PC-9 (cell line): Measurements from ENCODE around the gene ACBD3. TPM values are rescaled to one million over a fixed set of nuclear protein-coding genes. Genes with fewer than 3 reads are reported as not detected.

Experiments
- BruUV-seq: library from RNA; stranded (reverse); fragments of 400-500 nt; replicated peaks from 2 replicates; lab custom pipeline; 2021; lab: Mats Ljungman, UMichigan
- CTCF ChIA-PET: fragments of 300-600 bp; sonication (Branson Sonifier 250); formaldehyde crosslinking; loops from one replicate; lab custom pipeline; 2022; ENCODE audit warnings: antibody characterized with exemption; lab: Charles Lee
- POLR2A ChIA-PET: fragments of 300-600 bp; sonication (Branson Sonifier 250); formaldehyde crosslinking; loops from one replicate; lab custom pipeline; 2022; ENCODE audit warnings: antibody characterized with exemption; ENCODE audit not compliant: unreplicated experiment; lab: Charles Lee
- DNase-seq, 2 experiments: peaks; one replicate each; pipeline versions ENCODE4 v3.0.0 to v3.0.0-alpha.2; 2015 to 2022; ENCODE audit warnings: mixed read lengths in 1 of 2
- H2AFZ ChIP-seq: fragments of 200-600 bp; sonication (generic); 2 replicates; pipeline ENCODE4 v1.8.1; 2017; ENCODE audit warnings: antibody characterized with exemption
- H3F3A ChIP-seq: fragments of 200-600 bp; sonication (generic); 2 replicates; pipeline ENCODE4 v1.8.1; 2017; ENCODE audit warnings: antibody characterized with exemption, mild to moderate bottlenecking, low read depth; ENCODE audit not compliant: insufficient read depth
- H3K27ac ChIP-seq: fragments of 200-600 bp; sonication (generic); 2 replicates; pipeline ENCODE4 v1.6.1; 2016; ENCODE audit warnings: mixed run types
- H3K27me3 ChIP-seq: fragments of 200-600 bp; sonication (generic); 2 replicates; pipeline ENCODE4 v1.6.1; 2016; ENCODE audit warnings: low read depth, mixed run types; ENCODE audit not compliant: insufficient read depth
- H3K36me3 ChIP-seq: fragments of 200-600 bp; sonication (generic); 2 replicates; pipeline ENCODE4 v1.6.1; 2016; ENCODE audit warnings: low read depth, mixed run types
- H3K4me1 ChIP-seq: fragments of 200-600 bp; sonication (generic); replicated peaks from 2 replicates; pipeline ENCODE4 v1.6.1; 2016; ENCODE audit warnings: mixed run types; ENCODE audit not compliant: insufficient read depth
- H3K4me2 ChIP-seq: fragments of 200-600 bp; sonication (generic); 2 replicates; pipeline ENCODE4 v1.6.1; 2017; ENCODE audit warnings: mixed run types
- H3K4me3 ChIP-seq: fragments of 200-600 bp; sonication (generic); 2 replicates; pipeline ENCODE4 v1.6.1; 2016; ENCODE audit warnings: mixed run types
- H3K79me2 ChIP-seq: fragments of 200-600 bp; sonication (generic); 2 replicates; pipeline ENCODE4 v1.6.1; 2017; ENCODE audit warnings: low read depth, mixed run types
- H3K9me2 ChIP-seq: fragments of 200-600 bp; sonication (generic); 2 replicates; pipeline ENCODE4 v1.8.1; 2017; ENCODE audit warnings: mild to moderate bottlenecking; ENCODE audit not compliant: insufficient read depth
- H3K9me3 ChIP-seq: fragments of 200-600 bp; sonication (generic); 2 replicates; pipeline ENCODE4 v1.8.1; 2016; ENCODE audit warnings: low read depth; ENCODE audit not compliant: insufficient read depth
- H4K20me1 ChIP-seq: fragments of 200-600 bp; sonication (generic); 2 replicates; pipeline ENCODE4 v1.8.1; 2017; ENCODE audit not compliant: insufficient read depth
- EZH2 ChIP-seq: fragments of 200-600 bp; sonication (generic); IDR thresholded peaks from 2 replicates; pipeline ENCODE4 v1.8.0; 2017; ENCODE audit warnings: antibody characterized with exemption, low read depth
- intact Hi-C: fragments of 100-400 bp; cut with micrococcal nuclease; formaldehyde crosslinking; loops from one replicate; pipeline ENCODE4 v1.10.0; 2022; ENCODE audit not compliant: unreplicated experiment
- total RNA-seq: library from RNA; stranded (reverse); gene quantifications from 2 replicates; pipeline ENCODE4 v1.2.3, GENCODE V29; 2021
- TF ChIP-seq, protein P1 (sequence below): fragments of 200-600 bp; sonication (generic); conservative IDR thresholded peaks from 2 replicates; pipeline ENCODE4 v1.6.1; 2017; ENCODE audit warnings: mixed run types, antibody characterized with exemption, mild to moderate bottlenecking, moderate library complexity

ACBD3 gene
- total RNA-seq, 1 experiment from 2014 or later = 46.4 TPM

DNA sequence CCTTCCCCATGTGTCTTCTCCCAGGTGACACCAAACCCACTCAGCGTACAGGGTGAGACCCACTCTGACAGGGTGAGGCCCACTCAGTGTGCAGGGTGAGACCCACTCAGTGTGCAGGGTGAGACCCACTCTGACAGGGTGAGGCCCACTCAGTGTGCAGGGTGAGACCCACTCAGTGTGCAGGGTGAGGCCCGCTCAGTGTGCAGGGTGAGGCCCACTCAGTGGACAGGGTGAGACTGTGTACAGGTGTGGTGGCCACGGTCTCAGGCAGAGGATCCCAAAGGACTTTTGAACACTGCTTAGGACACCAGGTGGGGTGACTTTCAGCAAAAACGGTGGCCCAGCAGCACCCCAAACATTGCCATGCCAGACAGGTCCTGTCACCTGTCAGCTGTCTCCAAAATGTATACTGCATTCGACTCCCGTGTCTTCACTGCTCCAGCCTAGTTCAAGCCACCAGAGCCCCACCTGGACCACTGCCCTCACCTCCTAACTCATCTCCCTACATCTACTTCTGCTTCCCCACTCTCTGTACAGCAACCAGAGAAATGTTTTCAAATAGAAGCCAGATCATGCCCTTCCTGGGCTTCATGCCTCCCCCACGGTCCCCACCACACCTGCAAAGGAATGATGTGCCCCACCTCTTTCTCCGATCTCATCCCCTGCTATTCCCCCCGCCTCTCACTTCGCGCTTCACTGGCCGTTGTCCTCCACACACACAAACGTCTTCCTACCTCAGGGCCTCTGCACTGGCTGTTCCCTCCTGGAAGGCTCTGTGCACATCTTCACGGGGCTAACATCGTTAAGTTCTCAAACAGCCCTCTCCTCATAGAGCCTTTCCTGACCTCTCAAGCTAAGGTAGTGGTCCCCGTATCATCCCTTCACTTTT, 52.1 kb downstream of the ACBD3 start:
- POLR2A ChIA-PET = no interaction called here
- 0 out of 2 replicates have a peak, but pooled peaks cover 6% of the 10 kb centered on the region for H3F3A ChIP-seq
- intact Hi-C loops = no loop called here
- H3K9me3 ChIP-seq = no peaks in the 10 kb centered on the region
- no peaks in the 10 kb centered on the region for H3K9me2 ChIP-seq
- H3K79me2 ChIP-seq = no peaks in the 10 kb centered on the region
- TF ChIP-seq EZH2 = no peak
- TF ChIP-seq, protein P1, sequence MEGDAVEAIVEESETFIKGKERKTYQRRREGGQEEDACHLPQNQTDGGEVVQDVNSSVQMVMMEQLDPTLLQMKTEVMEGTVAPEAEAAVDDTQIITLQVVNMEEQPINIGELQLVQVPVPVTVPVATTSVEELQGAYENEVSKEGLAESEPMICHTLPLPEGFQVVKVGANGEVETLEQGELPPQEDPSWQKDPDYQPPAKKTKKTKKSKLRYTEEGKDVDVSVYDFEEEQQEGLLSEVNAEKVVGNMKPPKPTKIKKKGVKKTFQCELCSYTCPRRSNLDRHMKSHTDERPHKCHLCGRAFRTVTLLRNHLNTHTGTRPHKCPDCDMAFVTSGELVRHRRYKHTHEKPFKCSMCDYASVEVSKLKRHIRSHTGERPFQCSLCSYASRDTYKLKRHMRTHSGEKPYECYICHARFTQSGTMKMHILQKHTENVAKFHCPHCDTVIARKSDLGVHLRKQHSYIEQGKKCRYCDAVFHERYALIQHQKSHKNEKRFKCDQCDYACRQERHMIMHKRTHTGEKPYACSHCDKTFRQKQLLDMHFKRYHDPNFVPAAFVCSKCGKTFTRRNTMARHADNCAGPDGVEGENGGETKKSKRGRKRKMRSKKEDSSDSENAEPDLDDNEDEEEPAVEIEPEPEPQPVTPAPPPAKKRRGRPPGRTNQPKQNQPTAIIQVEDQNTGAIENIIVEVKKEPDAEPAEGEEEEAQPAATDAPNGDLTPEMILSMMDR = no peak
- DNase-seq = no peak
- no peak overlapping the region for H3K27ac ChIP-seq
- no peaks in the 10 kb centered on the region for H4K20me1 ChIP-seq
- peaks cover 15% of the 10 kb centered on the region for H3K4me1 ChIP-seq
- CTCF ChIA-PET = interaction anchor here (0.9 kb wide), 1 partner anchor 9 kb away, joined by 3 read pairs; no protein-coding TSS in a partner anchor
- no peak overlapping the region for H3K4me3 ChIP-seq
- no peak overlapping the region for H3K4me2 ChIP-seq
- no peak overlapping the region for H2AFZ ChIP-seq
- no peaks in the 10 kb centered on the region for H3K27me3 ChIP-seq
- BruUV-seq = no TSS peak
- no peaks in the 10 kb centered on the region for H3K36me3 ChIP-seq

DNA sequence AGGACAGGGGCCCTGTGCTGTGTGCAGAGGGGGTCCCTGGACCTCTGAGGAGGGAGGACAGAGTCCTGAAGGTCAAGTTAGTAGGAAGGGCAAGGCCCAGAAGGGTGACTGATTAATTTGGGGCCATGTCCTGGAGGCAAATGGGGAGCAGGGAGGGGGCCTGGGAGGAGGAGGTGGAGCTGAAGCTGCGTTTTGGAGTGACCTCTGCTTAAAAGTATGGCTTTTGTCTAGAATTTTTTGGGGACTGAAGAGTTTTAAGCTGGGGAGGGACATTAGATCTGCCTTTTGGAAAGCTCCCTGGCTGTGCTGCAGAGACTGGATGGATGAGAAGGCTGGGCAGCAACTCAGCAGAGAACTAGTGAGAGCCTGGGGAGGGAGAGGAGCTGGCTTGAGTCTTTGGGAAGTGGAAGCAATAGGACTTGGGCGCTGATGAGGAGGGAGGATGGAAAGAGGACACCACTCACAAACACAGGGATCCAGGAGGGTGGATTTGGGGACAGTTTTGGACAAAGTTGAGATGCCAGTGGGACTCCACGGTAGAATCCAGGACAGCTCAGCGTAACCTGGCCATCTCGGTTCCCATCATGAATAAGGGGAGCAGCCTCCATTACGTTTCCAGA, 52.9 kb downstream of the ACBD3 start:
- Histone ChIP-seq H3F3A (0 out of 2 replicates have a peak, but pooled peaks cover 6% of the 10 kb centered on the region), H3K4me2 (peak overlapping the region; percentile 67), H3K27ac (no peak overlapping the region), H2AFZ (peak overlapping the region; percentile 47), H3K27me3 (no peaks in the 10 kb centered on the region), H3K4me1 (peaks cover 20% of the 10 kb centered on the region), H3K79me2 (no peaks in the 10 kb centered on the region), H3K4me3 (no peak overlapping the region), H3K9me2 (no peaks in the 10 kb centered on the region), H3K36me3 (no peaks in the 10 kb centered on the region), H4K20me1 (no peaks in the 10 kb centered on the region), H3K9me3 (no peaks in the 10 kb centered on the region)
- BruUV-seq = no TSS peak
- CTCF ChIA-PET = interaction anchor here (0.9 to 1.1 kb wide), 2 partner anchors 8 to 10 kb away, joined by 3 read pairs; no protein-coding TSS in a partner anchor
- POLR2A ChIA-PET = interaction anchor here (0.7 kb wide), 1 partner anchor 9 kb away, joined by 3 read pairs; no protein-coding TSS in a partner anchor
- TF ChIP-seq, protein P1 = no peak
- no peak for TF ChIP-seq EZH2
- no peak for DNase-seq
- intact Hi-C loops = no loop called here

DNA sequence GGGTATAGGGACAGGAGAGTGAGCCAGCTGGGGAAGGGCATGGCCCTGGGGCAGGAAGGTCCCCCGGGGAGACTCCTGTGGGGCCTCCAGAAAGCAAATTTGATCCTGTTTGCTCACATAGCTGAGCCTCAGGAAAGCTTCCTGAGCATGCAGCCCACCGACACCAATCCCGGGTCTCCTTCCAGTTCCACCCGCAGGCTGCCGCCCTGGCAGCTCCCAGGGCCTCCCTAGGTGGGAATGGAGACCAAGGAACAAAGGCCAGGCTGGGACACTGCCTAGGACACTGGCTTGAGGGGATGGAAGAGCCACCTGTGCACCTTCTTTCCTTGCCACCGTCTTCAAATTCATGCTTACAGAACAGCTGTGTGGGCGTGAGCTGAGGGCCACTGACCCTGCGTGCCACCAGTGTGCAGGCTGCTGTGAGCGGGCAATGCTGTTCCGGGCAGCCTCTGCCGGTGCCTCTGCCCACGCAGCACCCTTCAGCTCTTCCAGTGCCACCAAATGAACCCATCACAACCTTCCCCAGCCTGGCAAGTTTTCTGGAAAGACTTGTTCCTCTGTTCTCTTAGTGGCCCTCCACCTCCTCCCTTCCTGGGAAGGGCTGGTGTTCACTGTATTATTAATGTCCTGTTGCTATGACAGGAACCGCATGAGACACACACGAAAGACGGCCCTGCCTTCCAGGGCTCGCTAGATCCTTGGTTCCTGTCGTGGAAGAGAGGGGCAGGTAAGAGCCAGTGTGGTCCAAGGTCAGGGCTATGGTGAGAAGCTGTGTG, 53.6 kb downstream of the ACBD3 start:
- intact Hi-C loops = no loop called here
- no peaks in the 10 kb centered on the region for H3K9me3 ChIP-seq
- DNase-seq = peak; percentile 78 to 81
- no peak for TF ChIP-seq EZH2
- TF ChIP-seq, protein P1 = no peak
- CTCF ChIA-PET = interaction anchor here (0.9 to 1.1 kb wide), 2 partner anchors 8 to 9 kb away, joined by 3 read pairs; no protein-coding TSS in a partner anchor
- no peaks in the 10 kb centered on the region for H3K79me2 ChIP-seq
- H3K4me1 ChIP-seq = peaks cover 26% of the 10 kb centered on the region
- no peaks in the 10 kb centered on the region for H3K27me3 ChIP-seq
- POLR2A ChIA-PET = interaction anchor here (0.6 to 0.7 kb wide), 2 partner anchors 9 to 43 kb away, joined by 3 read pairs; no protein-coding TSS in a partner anchor
- peak overlapping the region; percentile 47 for H2AFZ ChIP-seq
- H4K20me1 ChIP-seq = no peaks in the 10 kb centered on the region
- H3K9me2 ChIP-seq = no peaks in the 10 kb centered on the region
- H3K4me3 ChIP-seq = no peak overlapping the region
- peaks cover 6% of the 10 kb centered on the region; the same call in 1 of the 2 replicates for H3F3A ChIP-seq
- BruUV-seq = no TSS peak
- peak overlapping the region; percentile 67 for H3K4me2 ChIP-seq
- no peak overlapping the region for H3K27ac ChIP-seq
- H3K36me3 ChIP-seq = no peaks in the 10 kb centered on the region
